Natural killer cell (primary cell): Measurements from ENCODE around the gene RERE. TPM values are rescaled to one million over a fixed set of nuclear protein-coding genes. Genes with fewer than 3 reads are reported as not detected.

ENCODE experiments used
- ATAC-seq, 3 donors: fragments of 150-1000 bp in 2 of 3; fragments of 200-7000 bp in 1 of 3; cut with Tn5 transposase; 1 replicate in 1 of 3; 2 replicates in 2 of 3; pipeline ENCODE4 v1.10.0; 2021; ENCODE audit warnings: mild to moderate bottlenecking in 2 of 3, moderate library complexity in 2 of 3
- DNase-seq, 2 donors: peaks; one replicate each; pipeline versions ENCODE4 v3.0.0 to v3.0.0-alpha.2; 2013 to 2021; ENCODE audit warnings: mixed read lengths in 1 of 2
- H3K27ac ChIP-seq: one replicate; pipeline ENCODE4 v1.5.1; 2013; ENCODE audit warnings: mild to moderate bottlenecking, low read length
- H3K27me3 ChIP-seq: one replicate; pipeline ENCODE4 v1.6.1; 2013; ENCODE audit warnings: low read length; ENCODE audit not compliant: control insufficient read depth, insufficient read depth
- H3K36me3 ChIP-seq: one replicate; pipeline ENCODE4 v1.6.1; 2013; ENCODE audit warnings: low read length; ENCODE audit not compliant: control insufficient read depth, insufficient read depth
- H3K4me1 ChIP-seq: one replicate; pipeline ENCODE4 v1.6.1; 2013; ENCODE audit warnings: low read length; ENCODE audit not compliant: control insufficient read depth, insufficient read depth
- H3K4me3 ChIP-seq: one replicate; pipeline ENCODE4 v1.5.1; 2013; ENCODE audit warnings: low read length
- H3K9me3 ChIP-seq: one replicate; pipeline ENCODE4 v1.6.1; 2013; ENCODE audit warnings: low read length; ENCODE audit not compliant: control insufficient read depth, insufficient read depth
- H3K27ac Mint-ChIP-seq, 2 donors: one replicate each; pipeline ENCODE4 v1.8.0; 2022; ENCODE audit warnings: mild to moderate bottlenecking in 2 of 2, mixed read lengths in 2 of 2, moderate library complexity in 1 of 2
- H3K27me3 Mint-ChIP-seq, 2 donors: one replicate each; pipeline ENCODE4 v1.8.0; 2022; ENCODE audit warnings: low read depth in 2 of 2, mixed read lengths in 2 of 2
- H3K36me3 Mint-ChIP-seq: one replicate; pipeline ENCODE4 v1.8.0; 2022; ENCODE audit warnings: mixed read lengths
- H3K4me1 Mint-ChIP-seq, 2 donors: one replicate each; pipeline ENCODE4 v1.8.0; 2022; ENCODE audit warnings: mixed read lengths in 2 of 2
- H3K4me3 Mint-ChIP-seq: one replicate; pipeline ENCODE4 v1.8.0; 2022; ENCODE audit warnings: mild to moderate bottlenecking, moderate library complexity, mixed read lengths
- H3K9me3 Mint-ChIP-seq, 2 donors: one replicate each; pipeline ENCODE4 v1.8.0; 2022; ENCODE audit warnings: mixed read lengths in 2 of 2
- CTCF ChIP-seq: fragments of 200-600 bp; IDR thresholded peaks from one replicate; pipeline ENCODE4 v1.8.0; 2022; ENCODE audit warnings: antibody characterized with exemption
- WGBS: methylation state at CpG from one replicate; pipeline ENCODE4 v1.1.7; 2013; ENCODE audit warnings: missing lambda C conversion rate; ENCODE audit not compliant: insufficient coverage; 5-methylcytosine and 5-hydroxymethylcytosine counted together
- intact Hi-C: fragments of 100-400 bp; cut with micrococcal nuclease; formaldehyde crosslinking; loops from one replicate; pipeline ENCODE4 v1.14.2; 2022
- total RNA-seq, 4 donors: library from RNA; stranded (reverse); fragments of 120-200 nt in 1 of 4; gene quantifications; one replicate each; pipeline versions ENCODE4 v1.2.3 to v1.2.4, GENCODE V29; 2013 to 2022

Gene RERE
- total RNA-seq, 3 donors from 2014 or later (not counting 1 experiment from before 2014, with no cell fraction given): 67.7 to 76.0 (median 73.0) TPM

- no peak overlapping the region for H3K4me3 ChIP-seq
- no peak for TF ChIP-seq CTCF
- Mint-ChIP-seq H3K9me3 (no peaks in the 10 kb centered on the region), H3K27me3 (no peaks in the 10 kb centered on the region), H3K36me3 (no peaks in the 10 kb centered on the region), H3K4me3 (no peak overlapping the region), H3K27ac (no peak overlapping the region), H3K4me1 (no peaks in the 10 kb centered on the region)
- no peak overlapping the region for H3K27ac ChIP-seq
- 85% methylated on average over 26 of the region's 26 CpGs for WGBS
- H3K4me1 ChIP-seq: no peaks in the 10 kb centered on the region
- peaks cover 61% of the 10 kb centered on the region for H3K36me3 ChIP-seq
- H3K9me3 ChIP-seq: no peaks in the 10 kb centered on the region
- no peak for DNase-seq
- no peak for ATAC-seq
- H3K27me3 ChIP-seq: no peaks in the 10 kb centered on the region
- intact Hi-C loops: no loop called here
Observed at GRCh38 chr1:8358897-8359616, 458.4 kb downstream of the RERE start.

DNA sequence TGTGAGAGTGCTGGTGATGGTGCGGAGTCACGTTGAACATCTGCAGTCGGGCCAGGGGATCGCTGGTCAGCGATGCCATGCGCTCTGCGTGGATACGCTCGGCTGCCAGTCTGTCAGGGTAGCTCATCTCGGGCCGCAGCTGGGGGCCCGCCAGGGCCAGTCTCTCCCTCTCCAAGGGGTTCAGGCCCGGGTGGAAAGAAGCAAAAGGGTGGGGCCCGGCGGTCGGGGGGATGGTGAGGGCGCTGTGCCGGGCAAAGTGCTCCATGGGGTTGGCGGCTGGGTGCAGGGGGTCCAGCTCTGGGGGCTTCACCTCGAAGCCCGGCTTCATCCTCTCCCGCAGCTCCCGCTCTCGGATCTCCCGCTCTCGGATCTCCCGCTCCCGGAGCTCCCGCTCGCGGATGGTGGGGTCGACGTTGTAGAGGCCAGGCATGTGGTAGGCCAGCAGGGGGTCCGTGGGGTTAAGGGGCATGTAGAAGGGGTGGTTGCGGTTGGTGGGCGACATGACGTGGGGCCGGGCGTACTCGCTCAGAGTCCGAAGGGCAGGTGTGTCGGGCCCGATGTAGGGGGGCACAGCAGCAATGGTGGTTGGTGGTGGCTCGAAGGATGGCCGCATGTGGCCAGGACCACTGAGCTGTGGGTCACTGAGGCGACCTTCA, 459.1 kb downstream of the RERE start:
- no peaks in the 10 kb centered on the region for H3K4me1 ChIP-seq
- H3K4me1 Mint-ChIP-seq: no peaks in the 10 kb centered on the region
- H3K4me3 Mint-ChIP-seq: no peak overlapping the region
- H3K9me3 ChIP-seq: no peaks in the 10 kb centered on the region
- H3K27ac ChIP-seq: no peak overlapping the region
- no peaks in the 10 kb centered on the region for H3K9me3 Mint-ChIP-seq
- no peak overlapping the region for H3K27ac Mint-ChIP-seq
- H3K4me3 ChIP-seq: no peak overlapping the region
- DNase-seq: no peak
- 96% methylated on average over 46 of the region's 46 CpGs for WGBS
- H3K27me3 Mint-ChIP-seq: no peaks in the 10 kb centered on the region
- H3K36me3 Mint-ChIP-seq: no peaks in the 10 kb centered on the region
- peaks cover 59% of the 10 kb centered on the region for H3K36me3 ChIP-seq
- H3K27me3 ChIP-seq: no peaks in the 10 kb centered on the region
- no peak for ATAC-seq
- no peak for TF ChIP-seq CTCF
- intact Hi-C loops: no loop called here

GRCh38 chr1:8357329-8358101, 459.9 kb downstream of the RERE start:
- no peaks in the 10 kb centered on the region for H3K36me3 Mint-ChIP-seq
- no peak overlapping the region for H3K27ac Mint-ChIP-seq
- DNase-seq: no peak
- no peak for ATAC-seq
- H3K27me3 ChIP-seq: no peaks in the 10 kb centered on the region
- H3K4me3 ChIP-seq: no peak overlapping the region
- no peak overlapping the region for H3K4me3 Mint-ChIP-seq
- peaks cover 52% of the 10 kb centered on the region for H3K36me3 ChIP-seq
- no peaks in the 10 kb centered on the region for H3K9me3 ChIP-seq
- 94% methylated on average over 14 of the region's 14 CpGs for WGBS
- TF ChIP-seq CTCF: no peak
- no peaks in the 10 kb centered on the region for H3K4me1 ChIP-seq
- intact Hi-C loops: no loop called here
- H3K27ac ChIP-seq: no peak overlapping the region
- H3K4me1 Mint-ChIP-seq: no peaks in the 10 kb centered on the region
- H3K27me3 Mint-ChIP-seq: no peaks in the 10 kb centered on the region
- no peaks in the 10 kb centered on the region for H3K9me3 Mint-ChIP-seq
